GM12872 (cell line): ENCODE data around the gene ABHD17B.

Source experiments
- TF ChIP-seq, protein P1 (sequence below): IDR thresholded peaks from 3 replicates; pipeline ENCODE4 v1.5.1; 2011; ENCODE audit warnings: low read depth, mild to moderate bottlenecking, low read length, moderate library complexity; ENCODE audit not compliant: insufficient read depth

ABHD17B gene

DNA sequence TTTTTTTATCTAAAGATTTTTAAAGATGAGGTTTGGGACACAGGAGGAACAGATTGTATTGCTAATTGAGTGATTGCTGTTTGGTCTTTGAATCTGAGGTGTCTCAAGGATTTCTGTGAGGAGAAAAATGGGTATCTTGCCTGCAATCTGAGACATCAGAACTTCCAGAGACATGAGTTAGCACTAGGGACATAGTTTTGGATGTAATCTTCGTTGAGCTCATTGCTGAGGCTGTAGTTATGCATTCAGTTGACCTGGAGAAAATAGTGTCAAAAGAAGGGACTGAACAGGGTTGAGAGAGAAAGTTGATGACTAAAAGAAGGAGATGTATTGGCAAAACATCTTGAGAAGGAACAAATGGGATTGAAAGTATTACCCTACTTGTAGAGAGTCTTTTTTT, 25.1 kb upstream of the ABHD17B start:
- TF ChIP-seq, protein P1, sequence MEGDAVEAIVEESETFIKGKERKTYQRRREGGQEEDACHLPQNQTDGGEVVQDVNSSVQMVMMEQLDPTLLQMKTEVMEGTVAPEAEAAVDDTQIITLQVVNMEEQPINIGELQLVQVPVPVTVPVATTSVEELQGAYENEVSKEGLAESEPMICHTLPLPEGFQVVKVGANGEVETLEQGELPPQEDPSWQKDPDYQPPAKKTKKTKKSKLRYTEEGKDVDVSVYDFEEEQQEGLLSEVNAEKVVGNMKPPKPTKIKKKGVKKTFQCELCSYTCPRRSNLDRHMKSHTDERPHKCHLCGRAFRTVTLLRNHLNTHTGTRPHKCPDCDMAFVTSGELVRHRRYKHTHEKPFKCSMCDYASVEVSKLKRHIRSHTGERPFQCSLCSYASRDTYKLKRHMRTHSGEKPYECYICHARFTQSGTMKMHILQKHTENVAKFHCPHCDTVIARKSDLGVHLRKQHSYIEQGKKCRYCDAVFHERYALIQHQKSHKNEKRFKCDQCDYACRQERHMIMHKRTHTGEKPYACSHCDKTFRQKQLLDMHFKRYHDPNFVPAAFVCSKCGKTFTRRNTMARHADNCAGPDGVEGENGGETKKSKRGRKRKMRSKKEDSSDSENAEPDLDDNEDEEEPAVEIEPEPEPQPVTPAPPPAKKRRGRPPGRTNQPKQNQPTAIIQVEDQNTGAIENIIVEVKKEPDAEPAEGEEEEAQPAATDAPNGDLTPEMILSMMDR: no peak

DNA sequence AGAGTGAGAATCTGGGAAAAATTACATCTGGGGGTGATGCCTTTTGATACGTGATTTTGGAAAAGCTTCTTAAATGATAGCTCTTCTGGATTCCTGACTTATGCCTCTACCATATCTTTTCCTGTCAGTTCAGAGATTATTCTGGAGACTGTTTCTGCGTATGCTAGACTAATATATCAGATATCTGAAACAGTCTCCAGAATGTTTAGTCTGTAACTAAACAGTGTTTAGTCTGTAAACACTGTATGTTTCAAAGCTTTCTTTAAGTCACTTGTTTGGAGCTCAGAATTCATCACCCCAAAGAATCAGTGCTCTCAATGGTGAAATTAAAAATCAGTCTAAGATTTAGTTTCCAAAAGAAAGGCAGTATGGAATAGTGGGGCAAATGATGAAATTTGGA, 20.2 kb upstream of the ABHD17B start:
- TF ChIP-seq, protein P1: no peak

DNA sequence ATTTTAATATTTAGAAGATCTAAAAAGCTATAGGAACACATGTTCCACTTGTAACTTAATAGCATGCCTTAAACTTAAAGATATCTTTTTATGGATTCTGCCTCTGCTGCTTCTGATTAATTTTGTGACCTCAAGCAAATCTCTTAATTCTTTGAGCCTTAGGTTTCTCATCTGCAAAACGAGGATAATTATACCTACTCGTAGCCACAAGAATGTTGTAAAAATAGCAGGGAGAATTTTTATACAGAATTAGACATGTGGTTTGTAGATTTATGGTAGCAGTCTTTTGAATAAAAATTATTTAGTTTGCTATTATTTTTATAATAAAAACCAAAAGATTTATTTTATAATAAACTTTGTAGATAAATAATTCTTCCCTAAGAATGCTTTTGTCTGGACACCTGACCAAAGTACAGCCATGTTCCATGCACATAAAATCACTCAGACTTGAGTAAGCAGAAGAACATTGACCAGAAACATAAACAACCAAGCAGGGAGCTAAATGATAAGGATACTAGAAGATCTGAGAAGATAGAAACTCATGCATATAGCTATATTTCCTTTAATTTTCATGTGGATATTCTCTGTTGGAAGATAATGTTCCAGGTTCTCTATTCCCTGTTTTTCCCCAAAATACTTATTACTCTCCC, 18.9 kb upstream of the ABHD17B start:
- TF ChIP-seq, protein P1: no peak

DNA sequence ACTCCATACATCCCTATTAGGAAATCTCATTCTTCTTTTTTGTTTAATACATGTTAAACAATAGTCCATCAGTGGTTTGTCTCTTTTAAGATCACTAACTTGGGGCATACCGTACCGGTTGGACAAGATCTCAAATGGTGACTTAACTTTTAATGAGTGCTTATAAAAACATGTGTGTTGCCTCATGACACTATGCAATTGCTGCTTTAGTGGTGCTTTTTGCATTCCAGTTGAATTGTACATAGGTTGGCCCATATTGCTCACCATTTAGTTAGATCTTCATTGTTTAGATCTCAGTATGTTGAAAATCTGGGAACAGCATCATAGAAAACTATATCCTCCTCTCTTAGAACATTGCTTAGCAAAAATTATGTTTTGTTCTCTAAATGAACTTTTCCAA, 18.2 kb upstream of the ABHD17B start:
- TF ChIP-seq, protein P1: no peak

DNA sequence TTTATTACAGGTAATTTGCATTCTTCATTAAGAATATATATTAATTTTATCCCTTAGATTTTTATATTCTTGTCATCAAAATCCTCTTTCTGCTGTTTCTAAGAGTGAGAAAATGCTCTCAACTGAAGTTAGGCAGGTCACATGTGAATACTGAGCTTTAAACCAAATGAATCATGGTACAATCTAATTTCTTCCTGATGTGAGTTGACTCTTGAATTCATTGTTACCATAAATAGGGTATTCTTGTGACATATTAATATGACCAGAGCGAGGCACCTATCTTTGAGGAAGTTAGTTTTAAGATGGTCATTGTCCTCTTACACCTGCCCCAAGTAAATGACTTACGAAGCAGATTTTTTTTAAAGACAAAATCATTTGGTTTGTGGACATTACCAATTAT, 17.8 kb upstream of the ABHD17B start:
- TF ChIP-seq, protein P1: no peak

DNA sequence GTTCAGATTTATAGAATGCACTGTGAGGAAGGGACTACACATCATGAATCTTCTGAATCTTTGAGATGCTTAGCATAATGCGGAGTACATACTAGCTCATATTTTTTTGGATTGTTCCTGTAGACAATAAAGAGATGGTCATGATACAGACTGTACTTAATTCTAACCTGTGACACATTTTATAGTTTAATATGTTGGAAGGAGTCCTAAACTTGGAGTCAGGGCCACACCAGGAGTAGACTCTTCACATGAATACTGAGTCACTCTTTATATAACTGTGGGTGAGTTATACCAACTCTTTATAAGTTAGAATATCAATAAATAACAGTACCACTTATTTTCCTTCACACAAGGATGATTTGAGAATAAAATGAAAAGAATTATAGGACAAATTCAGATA, 17.4 kb upstream of the ABHD17B start:
- TF ChIP-seq, protein P1: no peak

DNA sequence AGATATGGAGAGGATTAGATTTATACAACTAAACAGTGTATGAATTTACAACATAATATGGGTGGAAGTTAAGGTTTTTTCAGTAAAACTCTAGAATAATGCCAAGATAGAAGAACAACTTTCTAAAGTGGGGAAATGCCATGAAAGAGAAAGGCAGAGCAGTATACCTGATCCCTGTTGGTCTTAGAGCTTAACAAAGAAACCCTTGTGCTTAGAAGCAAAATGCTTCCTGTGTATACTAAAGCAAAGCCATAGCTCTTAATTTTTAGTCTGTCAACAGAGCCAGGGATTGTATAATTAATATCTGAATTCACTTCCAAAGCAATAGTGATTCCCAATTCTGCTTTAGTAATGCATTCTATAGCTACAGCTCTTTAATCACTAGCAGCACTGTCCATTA, 14.8 kb upstream of the ABHD17B start:
- TF ChIP-seq, protein P1: no peak

DNA sequence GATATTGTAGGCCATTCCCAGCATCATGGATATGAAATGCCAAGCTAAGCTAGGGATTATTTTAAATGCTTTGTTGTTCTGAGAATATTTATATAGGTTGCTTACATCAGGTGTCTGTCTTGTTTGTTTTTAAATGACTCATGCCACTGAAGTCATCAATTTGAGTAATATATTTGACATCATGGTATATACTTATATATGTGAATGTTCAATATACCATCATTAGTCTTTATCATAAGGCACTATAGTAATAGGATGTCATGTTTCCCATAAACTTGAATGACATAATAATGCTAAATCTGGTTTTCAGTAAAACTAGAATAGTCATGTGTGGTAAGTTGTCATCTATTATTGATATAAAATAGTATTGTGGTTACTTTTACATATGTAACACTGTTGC, 13.6 kb upstream of the ABHD17B start:
- TF ChIP-seq, protein P1: no peak
